Left ventricle myocardium inferior (tissue), 1 donor: ENCODE measurements around the gene GGT1. TPM values are rescaled to one million over a fixed set of nuclear protein-coding genes. Genes with fewer than 3 reads are reported as not detected.

Experiments used
- DNase-seq: peaks from one replicate; pipeline ENCODE4 v3.0.0-alpha.2; 2020
- H3K27ac ChIP-seq: fragments of 200-600 bp; replicated peaks from 2 replicates; pipeline ENCODE4 v1.8.0; 2021
- H3K27me3 ChIP-seq: fragments of 200-600 bp; 2 replicates; pipeline ENCODE4 v1.8.0; 2021; ENCODE audit warnings: low read depth
- H3K36me3 ChIP-seq: fragments of 200-600 bp; 2 replicates; pipeline ENCODE4 v1.8.0; 2021
- H3K4me1 ChIP-seq: fragments of 200-600 bp; 2 replicates; pipeline ENCODE4 v1.8.0; 2021
- H3K4me3 ChIP-seq: fragments of 200-600 bp; 2 replicates; pipeline ENCODE4 v1.8.0; 2021; ENCODE audit warnings: mild to moderate bottlenecking, moderate library complexity
- H3K9me3 ChIP-seq: fragments of 200-600 bp; replicated peaks from 2 replicates; pipeline ENCODE4 v1.8.0; 2021
- intact Hi-C: fragments of 100-400 bp; cut with micrococcal nuclease; formaldehyde crosslinking; loops from one replicate; pipeline ENCODE4 v1.11.0; 2022
- total RNA-seq: library from RNA; stranded (reverse); fragmentation: NEBNext Ultra II Directional; extraction: Animal tissue kit (Norgen Biotek cat#: 25700); gene quantifications from one replicate; pipeline ENCODE4 v1.2.1, GENCODE V29; 2021
- TF ChIP-seq, protein P1 (sequence below): fragments of 200-600 bp; IDR thresholded peaks from 2 replicates; pipeline ENCODE4 v1.8.0; 2021; ENCODE audit warnings: antibody characterized with exemption, mild to moderate bottlenecking, borderline replicate concordance
- donor health status: DM: no; HTN: yes; CAD: no; lungs with severe emphysema.

The GGT1 gene
- total RNA-seq, 1 donor from 2014 or later = 1.1 TPM

DNA sequence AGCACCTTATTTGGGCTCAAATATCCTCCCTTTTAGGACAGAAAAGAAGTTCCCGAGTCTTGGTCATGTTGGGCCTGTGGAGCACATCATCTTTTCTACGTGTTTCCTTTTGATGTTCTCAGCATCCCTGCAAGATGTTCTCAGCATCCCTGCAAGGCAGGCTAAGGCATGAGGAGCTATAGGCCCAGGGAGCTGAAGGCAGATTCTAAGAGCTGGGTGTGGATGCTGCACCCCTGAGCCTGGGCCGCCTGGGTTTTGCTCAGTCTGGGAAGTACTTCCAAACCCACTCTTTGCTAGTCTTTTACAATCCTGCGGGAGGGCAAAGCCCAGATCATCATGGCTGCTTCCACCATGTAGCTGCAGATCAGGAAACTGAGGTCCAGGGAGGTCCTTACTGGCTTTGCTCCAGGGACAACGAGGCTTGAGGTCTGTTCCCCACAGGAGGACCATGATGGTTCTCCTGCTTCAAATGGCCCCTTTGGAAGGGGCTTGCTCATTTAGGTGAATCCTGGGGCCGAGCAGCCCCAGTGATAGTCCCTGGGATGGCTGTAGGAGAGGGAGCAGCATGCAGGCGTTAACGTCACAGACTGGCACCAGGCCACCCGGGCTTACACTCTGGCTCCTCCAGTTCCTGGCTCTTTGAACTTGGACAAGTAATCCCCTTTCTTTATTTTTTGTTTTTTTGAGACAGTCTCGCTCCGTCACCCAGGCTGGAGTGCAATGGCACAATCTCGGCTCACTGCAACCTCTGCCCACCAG, 20.8 kb upstream of the GGT1 start:
- intact Hi-C loops = no loop called here
- peaks cover 22% of the 10 kb centered on the region for H3K4me1 ChIP-seq
- peaks cover 8% of the 10 kb centered on the region for H3K36me3 ChIP-seq
- H3K9me3 ChIP-seq = no peaks in the 10 kb centered on the region
- no peak overlapping the region for H3K27ac ChIP-seq
- TF ChIP-seq, protein P1, sequence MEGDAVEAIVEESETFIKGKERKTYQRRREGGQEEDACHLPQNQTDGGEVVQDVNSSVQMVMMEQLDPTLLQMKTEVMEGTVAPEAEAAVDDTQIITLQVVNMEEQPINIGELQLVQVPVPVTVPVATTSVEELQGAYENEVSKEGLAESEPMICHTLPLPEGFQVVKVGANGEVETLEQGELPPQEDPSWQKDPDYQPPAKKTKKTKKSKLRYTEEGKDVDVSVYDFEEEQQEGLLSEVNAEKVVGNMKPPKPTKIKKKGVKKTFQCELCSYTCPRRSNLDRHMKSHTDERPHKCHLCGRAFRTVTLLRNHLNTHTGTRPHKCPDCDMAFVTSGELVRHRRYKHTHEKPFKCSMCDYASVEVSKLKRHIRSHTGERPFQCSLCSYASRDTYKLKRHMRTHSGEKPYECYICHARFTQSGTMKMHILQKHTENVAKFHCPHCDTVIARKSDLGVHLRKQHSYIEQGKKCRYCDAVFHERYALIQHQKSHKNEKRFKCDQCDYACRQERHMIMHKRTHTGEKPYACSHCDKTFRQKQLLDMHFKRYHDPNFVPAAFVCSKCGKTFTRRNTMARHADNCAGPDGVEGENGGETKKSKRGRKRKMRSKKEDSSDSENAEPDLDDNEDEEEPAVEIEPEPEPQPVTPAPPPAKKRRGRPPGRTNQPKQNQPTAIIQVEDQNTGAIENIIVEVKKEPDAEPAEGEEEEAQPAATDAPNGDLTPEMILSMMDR = no peak
- H3K27me3 ChIP-seq = no peaks in the 10 kb centered on the region
- no peak overlapping the region for H3K4me3 ChIP-seq
- DNase-seq = no peak

DNA sequence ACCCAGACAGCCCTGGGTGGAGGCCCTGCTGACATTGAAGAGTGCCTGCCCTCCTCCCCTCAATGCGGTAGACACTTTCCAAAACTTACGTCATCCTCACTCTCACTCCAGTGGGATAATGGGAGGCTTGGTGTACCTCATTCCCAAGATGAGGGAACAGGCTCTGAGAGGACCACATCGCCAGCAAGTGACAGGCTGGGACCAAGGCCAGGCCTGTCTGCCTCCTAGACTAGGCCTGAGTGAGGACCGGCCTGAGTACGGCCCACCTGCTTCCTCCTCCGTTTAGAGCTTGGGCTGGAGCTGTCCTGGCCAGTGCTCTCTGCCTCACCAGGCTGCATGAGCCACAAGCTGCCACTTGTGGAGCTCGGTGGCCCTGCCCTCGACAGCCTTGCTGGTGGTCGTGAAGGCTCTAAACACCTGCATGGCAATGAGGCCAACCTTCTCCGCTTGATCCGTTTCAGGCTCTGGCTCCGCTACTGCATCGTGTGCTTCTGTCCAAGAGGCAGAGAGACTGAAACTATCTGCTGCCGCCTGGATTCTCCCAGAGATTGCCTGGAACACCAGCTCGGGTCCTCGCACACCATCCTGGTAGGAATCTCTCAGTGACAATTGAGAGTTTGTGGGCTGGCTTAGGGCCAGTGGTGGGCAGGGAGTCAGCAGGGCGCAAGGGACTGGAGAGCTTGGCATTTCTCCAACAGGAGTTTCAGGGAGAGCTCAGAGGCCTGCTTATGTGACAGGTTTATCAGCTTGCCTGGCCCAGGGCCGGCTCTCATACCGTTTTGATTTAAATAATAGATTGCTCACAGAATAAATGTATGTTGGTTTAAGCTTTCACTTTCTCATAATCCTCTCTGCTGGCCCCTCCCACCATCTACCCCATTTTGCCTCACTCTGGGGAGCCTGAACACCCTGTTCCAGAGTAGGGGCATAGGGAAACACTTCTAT, 19.5 kb upstream of the GGT1 start:
- no peaks in the 10 kb centered on the region for H3K9me3 ChIP-seq
- H3K4me3 ChIP-seq = peak overlapping the region; percentile 39
- no peak for DNase-seq
- peaks cover 3% of the 10 kb centered on the region for H3K36me3 ChIP-seq
- peak overlapping the region; percentile 71 for H3K27ac ChIP-seq
- peaks cover 22% of the 10 kb centered on the region for H3K4me1 ChIP-seq
- TF ChIP-seq, protein P1 = no peak
- H3K27me3 ChIP-seq = no peaks in the 10 kb centered on the region
- intact Hi-C loops = no loop called here

DNA sequence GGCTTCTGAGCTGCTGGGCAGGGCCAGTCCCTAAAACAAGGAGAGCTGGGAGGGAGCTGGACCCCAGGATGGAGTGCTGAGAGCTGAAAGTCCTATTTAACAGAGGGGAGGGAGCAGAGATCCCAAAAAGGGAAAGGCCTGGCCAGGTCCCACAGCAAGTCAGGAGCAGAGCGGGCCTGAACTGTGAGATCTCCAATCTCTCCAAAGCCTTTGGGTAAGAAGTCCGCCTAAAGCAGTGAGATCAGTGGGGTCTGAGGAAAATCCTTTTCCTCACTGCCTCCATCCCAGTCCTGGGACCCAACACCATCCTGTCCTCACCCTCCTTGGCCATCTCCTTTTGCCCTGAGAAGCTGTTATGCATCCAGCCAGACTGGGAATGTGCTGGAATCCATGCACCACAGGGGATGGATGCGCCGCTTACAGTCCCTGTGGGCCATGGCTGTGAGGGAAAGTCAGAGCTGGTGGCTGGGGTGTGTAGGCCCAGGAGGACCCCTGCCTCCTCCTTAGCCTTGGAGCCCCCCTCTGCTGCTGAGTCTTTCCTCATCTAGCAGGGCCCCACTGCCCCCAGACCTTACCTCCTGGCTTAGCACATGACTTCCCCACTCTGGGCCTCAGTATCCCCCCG, 18.7 kb upstream of the GGT1 start:
- Histone ChIP-seq H3K4me1 (peaks cover 22% of the 10 kb centered on the region), H3K4me3 (peak overlapping the region; percentile 39), H3K9me3 (no peaks in the 10 kb centered on the region), H3K27ac (peak overlapping the region; percentile 71), H3K36me3 (peaks cover 8% of the 10 kb centered on the region), H3K27me3 (no peaks in the 10 kb centered on the region)
- intact Hi-C loops = no loop called here
- TF ChIP-seq, protein P1 = no peak
- no peak for DNase-seq

DNA sequence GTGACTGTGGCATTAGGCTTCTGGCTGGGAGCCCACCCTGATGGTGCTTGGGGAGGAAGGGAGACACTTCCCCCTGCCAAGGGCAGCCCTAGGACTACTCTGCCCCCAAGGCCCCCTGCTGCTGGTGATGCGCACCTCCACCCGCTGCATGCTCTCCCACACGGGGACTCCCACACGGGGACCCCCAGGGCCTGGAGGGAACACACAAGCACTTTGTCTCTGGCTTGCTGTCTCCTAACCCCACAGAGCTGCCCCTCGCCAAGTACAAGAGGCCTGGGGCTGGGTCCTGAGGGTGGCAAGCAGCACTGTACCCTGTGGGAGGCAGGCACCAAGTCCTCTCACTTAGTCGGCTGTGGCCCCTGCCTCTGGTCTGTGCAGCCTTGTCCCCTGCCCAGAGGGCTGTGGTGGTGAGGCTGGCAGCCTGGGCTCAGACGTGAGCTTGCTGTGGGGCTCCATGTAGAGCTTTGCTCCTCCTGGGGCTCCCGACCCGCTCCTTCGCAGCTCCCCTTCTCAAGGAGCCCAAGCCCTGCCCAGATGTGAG, 18.1 kb upstream of the GGT1 start:
- Histone ChIP-seq H3K4me1 (peaks cover 22% of the 10 kb centered on the region), H3K27me3 (no peaks in the 10 kb centered on the region), H3K27ac (no peak overlapping the region), H3K36me3 (peaks cover 10% of the 10 kb centered on the region), H3K4me3 (no peak overlapping the region), H3K9me3 (no peaks in the 10 kb centered on the region)
- no peak for DNase-seq
- TF ChIP-seq, protein P1 = no peak
- intact Hi-C loops = no loop called here

DNA sequence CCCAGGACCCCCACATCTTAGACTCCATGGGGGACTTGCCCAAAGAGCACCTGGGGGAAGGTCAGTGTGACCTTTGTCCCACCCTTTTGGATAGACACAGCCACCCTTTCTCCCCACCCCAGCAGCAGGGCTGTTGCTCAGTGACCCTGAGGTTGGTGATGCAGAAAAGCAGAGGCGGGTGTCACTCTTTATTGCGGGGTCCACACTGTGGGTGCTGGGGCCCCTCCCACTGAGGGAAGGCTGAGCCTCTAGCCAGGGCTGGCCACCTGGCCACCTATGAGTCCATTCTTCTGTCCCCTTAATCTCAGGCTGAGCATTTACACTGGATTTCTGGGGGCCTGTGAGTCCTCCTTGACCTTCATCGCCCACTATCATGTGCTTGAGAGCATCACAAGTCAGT, 17.5 kb upstream of the GGT1 start:
- Histone ChIP-seq H3K4me1 (peaks cover 22% of the 10 kb centered on the region), H3K27ac (no peak overlapping the region), H3K9me3 (no peaks in the 10 kb centered on the region), H3K4me3 (no peak overlapping the region), H3K27me3 (no peaks in the 10 kb centered on the region), H3K36me3 (peaks cover 10% of the 10 kb centered on the region)
- DNase-seq = no peak
- TF ChIP-seq, protein P1 = no peak
- intact Hi-C loops = no loop called here
